GM19452 (cell line): ENCODE data around the gene GALNT17.

Experiments
- ATAC-seq: cut with Tn5 transposase; IDR thresholded peaks from one replicate; pipeline ENCODE4 v1.9.1; 2021; ENCODE audit not compliant: unreplicated experiment

Gene GALNT17

DNA sequence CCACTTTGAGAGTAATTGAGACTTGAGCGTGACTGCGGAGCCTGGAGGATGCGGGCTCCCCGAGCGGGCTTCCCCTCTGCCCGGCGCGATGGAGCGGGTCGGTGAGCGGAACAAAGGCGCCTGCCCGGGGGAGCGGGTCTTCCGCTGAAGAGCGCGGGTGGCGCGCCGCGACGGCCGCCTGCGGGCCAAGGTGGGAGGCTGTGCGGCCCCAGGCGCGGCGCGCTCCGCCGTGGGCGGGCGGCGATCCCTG, at the start of gene GALNT17:
TSS of gene GALNT17 (plus strand) at position 18 of the 250 bp plus-strand sequence.
- ATAC-seq, result no peak

GRCh38 chr7:71095266-71095860, 36.6 kb upstream of the GALNT17 start:
- ATAC-seq, result no peak

GRCh38 chr7:71096351-71096750, 35.6 kb upstream of the GALNT17 start:
- no peak for ATAC-seq

GRCh38 chr7:71106226-71106625, 25.7 kb upstream of the GALNT17 start:
- ATAC-seq, result no peak

GRCh38 chr7:71112436-71112835, 19.5 kb upstream of the GALNT17 start:
- no peak for ATAC-seq

DNA sequence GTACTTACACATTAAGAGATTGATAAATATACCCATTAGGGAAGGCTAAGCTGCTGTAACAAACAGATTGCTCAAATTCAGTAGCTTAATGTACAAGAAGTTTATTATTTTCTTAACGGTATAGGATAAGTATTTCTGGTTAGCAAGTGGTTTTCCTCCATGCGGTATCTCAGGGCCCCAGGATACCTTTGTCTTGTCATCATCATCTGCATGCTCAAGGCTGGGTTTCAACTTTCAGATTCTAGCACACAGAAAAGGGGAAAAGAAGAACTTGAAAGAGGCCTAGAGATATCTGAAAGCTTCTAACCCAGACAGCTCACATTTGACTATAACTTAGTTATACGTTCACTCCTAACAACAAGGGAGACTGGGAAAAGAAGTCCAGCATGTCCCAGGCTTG, 11.8 kb upstream of the GALNT17 start:
- ATAC-seq, result no peak

GRCh38 chr7:71129126-71129525, 2.8 kb upstream of the GALNT17 start:
- no peak for ATAC-seq

DNA sequence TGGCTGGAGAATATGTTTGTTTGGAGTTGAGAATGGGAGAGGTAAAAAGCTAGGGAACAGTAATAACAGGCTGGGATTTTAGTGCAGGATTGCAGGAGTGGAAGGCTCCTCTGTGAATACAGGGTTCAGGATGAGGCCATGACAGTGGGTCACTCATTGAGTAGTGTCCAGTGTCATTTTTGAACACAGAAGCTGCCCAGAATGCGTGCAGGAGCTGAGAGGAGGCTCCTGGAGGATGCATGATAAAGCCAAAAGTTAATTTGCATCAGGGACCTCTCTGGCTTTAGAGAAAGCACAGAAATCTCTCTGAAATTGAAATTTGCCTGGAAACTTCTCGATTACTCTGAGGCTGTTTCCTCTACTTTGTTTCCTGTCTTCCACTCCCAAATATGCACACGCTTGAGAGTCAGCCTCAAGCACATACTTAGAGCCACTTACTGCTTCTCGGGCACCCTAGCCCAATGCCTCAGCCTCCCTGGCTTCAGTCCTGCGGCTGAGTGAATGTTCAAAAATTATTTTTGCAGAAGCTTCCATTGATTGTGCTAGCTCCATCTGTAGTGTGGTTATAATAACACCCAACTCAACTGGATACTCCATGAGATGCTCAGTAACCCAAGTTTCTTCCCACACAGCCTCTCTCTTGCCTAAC, 1.8 kb upstream of the GALNT17 start:
- ATAC-seq, result no peak

GRCh38 chr7:71131256-71132126, 453 bp upstream of the GALNT17 start:
- no peak for ATAC-seq

- no peak for ATAC-seq
Observed at GRCh38 chr7:71132377-71133231, 660 bp downstream of the GALNT17 start.

DNA sequence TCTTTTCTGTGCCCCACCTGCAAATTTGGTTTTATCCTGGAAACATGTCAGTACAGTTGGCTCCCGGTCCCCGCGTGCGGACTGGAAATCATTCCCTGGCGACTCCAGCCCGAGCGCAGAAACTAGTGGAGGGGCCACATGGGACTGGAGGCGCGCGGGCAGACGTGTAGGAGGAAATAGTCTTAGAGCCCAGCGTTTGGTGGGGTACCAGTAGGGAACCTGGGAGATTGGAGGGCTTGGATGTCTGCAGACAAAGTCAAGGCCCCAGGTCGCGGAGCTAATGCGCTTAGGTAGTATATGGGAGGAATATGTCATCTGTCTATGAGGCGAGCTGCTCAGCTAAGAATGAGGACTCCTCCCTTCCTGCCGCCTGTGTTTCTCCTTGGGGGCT, 1.3 kb downstream of the GALNT17 start:
- no peak for ATAC-seq

DNA sequence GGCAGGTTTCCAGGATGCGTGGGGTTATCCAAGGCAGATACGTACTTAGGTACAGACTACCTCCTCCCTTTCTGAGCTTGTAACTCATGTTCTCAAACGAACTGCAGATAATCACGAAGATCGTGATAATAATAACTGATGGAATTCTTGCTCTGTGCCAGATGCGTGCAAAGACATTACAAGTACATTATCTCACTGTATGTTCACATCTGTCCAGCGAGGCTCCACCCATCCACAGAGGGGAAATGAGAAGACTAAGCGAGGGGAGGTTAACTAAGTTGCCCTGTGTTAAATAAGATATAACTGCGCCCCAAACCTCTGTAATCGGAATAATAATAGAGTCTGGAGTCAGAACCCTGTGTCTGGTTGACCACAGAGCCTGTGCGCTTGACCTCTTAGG, 1.9 kb downstream of the GALNT17 start:
- no peak for ATAC-seq

GRCh38 chr7:71135116-71135515, 3.2 kb downstream of the GALNT17 start:
- ATAC-seq, result no peak

GRCh38 chr7:71135663-71136062, 3.7 kb downstream of the GALNT17 start:
- ATAC-seq, result no peak

GRCh38 chr7:71137479-71137878, 5.5 kb downstream of the GALNT17 start:
- no peak for ATAC-seq

DNA sequence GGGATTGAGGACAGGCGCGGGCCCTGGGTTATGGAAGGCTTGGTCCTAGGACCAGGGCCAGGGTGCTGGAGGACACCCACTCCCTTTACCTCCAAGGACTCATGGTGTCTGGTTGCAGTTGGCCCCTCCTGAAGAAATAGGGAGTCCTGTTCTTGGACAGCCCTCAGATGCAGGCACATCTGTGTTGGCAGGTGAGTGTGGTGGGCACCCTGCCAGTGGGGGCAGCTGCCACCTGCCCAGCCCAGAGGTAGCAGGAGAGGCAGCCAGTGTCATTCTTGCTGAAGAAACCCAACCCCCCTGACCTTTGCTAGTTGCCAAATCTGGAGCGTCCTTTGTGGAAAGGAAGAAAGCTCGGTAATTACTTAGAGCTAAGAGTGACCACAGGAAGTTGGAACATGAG, 8.3 kb downstream of the GALNT17 start:
- ATAC-seq, result no peak

GRCh38 chr7:71144963-71145362, 13.0 kb downstream of the GALNT17 start:
- ATAC-seq, result no peak

GRCh38 chr7:71145906-71146901, 14.3 kb downstream of the GALNT17 start:
- ATAC-seq, result no peak

DNA sequence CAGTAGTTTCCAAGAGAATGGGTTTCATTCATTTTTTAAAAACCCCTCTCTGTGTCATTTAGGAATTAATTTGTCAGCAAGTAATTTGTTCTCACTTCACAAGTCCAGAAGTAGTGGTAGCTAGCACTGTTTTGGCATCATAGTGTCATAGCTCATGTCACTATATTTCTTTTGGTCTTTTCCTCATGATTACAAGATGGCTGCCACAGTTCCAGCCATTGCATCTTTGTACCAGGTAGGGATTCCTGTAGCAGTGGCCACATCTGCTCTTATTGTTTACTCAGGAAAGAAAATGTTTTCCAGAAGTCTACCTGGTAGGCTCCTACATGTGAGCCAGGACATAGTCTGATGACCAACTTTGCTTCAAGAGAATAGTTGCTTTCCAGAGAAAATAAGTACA, 16.2 kb downstream of the GALNT17 start:
- ATAC-seq, result no peak

DNA sequence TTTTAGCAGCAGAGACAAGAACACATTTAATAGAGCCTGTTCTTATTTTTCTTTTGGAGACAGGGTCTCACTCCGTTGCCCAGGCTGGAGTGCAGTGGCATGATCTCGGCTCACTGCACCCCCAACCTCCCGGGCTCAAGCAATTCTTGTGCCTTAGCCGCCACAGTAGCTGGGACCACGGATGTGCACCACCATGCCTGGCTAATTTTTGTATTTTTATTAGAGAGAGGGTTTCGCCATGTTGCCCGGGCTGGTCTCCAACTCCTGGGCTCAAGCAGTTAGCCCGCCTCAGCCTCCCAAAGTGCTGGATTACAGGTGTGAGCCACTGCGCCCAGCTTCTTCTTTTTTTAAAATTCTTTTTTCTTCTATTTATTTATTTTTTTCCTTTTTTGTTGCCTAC, 23.3 kb downstream of the GALNT17 start:
- ATAC-seq, result no peak
